Mononuclear cell (primary cell): Measurements from ENCODE around the gene WDR48. TPM values are rescaled to one million over a fixed set of nuclear protein-coding genes. Genes with fewer than 3 reads are reported as not detected.
"Not testable (repeated sequence)": the region's sequence is repeated elsewhere in the genome, so short reads cannot be mapped to it uniquely, and the experiment has no call there.

ENCODE experiments used
- H3K27me3 ChIP-seq: 2 replicates; pipeline ENCODE4 v1.6.0; 2011; ENCODE audit warnings: low read length, control low read depth; ENCODE audit not compliant: insufficient read depth
- H3K4me1 ChIP-seq: 2 replicates; pipeline ENCODE4 v1.5.1; 2011; ENCODE audit warnings: mild to moderate bottlenecking, low read length, control low read depth; ENCODE audit not compliant: insufficient read depth
- H3K4me3 ChIP-seq: 2 replicates; pipeline ENCODE4 v1.5.1; 2011; ENCODE audit warnings: mild to moderate bottlenecking, low read length, moderate library complexity
- H3K9me3 ChIP-seq: 2 replicates; pipeline ENCODE4 v1.5.1; 2011; ENCODE audit warnings: low read depth, mild to moderate bottlenecking, control low read depth, low read length
- total RNA-seq: library from RNA; depleted of rRNA; stranded (reverse); fragments of >200 nt; gene quantifications from one replicate; pipeline ENCODE4 v1.2.3, GENCODE V29; 2012

Gene WDR48
- total RNA-seq, 1 donor: 123 TPM

DNA sequence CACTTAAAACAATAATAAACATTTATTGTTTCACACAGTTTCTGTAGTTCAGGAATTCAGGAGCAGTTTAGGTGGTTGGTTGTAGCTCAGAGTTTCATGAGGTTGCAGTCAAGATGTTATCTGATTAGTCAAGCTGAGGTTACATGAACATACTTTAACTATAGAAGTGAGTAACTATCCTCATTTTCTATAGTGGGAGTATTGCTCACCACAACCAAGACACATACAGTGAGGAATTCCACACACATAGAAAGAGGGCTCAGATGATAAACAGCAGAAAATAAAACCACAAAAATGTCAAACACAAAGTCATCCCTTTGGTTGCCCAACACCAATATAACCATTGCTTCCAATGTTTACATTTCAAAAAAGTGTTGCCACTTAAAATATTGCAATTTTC lies 13.7 kb upstream of the WDR48 start:
- H3K4me1 ChIP-seq: no peaks in the 10 kb centered on the region
- H3K9me3 ChIP-seq: no peaks in the 10 kb centered on the region
- H3K4me3 ChIP-seq: no peak overlapping the region
- H3K27me3 ChIP-seq: no peaks in the 10 kb centered on the region

DNA sequence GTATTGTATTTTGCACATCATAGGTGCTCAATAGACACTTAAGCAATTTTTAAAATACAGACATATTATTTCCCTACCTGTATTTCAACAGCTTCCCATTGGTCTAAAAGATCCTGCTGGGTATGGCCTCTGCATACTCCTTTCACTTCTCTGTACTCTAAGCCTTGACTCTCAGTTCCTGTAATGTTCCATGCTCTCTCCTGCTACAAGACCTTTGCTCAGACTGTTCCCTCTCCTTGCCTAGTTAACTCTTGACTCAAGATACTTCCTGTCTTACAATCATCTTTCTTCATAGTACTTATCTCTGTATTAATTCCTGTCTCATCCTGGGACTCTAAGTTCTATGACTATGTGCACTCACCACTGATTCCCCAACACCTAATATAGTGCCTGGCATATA lies 1.8 kb upstream of the WDR48 start:
- peaks cover 20% of the 10 kb centered on the region for H3K4me1 ChIP-seq
- H3K27me3 ChIP-seq: no peaks in the 10 kb centered on the region
- no peaks in the 10 kb centered on the region for H3K9me3 ChIP-seq
- no peak overlapping the region for H3K4me3 ChIP-seq

DNA sequence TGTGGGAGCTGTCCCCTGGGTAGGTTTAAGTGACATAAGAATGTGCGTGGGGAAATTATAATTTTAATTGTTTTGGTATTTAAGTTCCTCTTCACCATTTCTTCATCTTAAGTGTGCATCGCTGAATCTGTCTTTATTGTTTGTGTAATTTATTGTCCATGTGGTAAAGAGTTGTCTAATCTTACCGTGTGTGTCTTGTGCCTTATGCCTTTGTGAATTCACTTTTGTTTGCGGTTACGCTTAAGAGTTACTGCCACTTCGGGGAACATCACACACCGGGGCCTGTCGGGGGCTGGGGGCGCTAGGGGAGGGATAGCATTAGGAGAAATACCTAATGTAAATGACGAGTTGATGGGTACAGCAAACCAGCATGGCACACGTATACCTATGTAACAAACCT lies 767 bp downstream of the WDR48 start:
- peaks cover 24% of the 10 kb centered on the region for H3K4me1 ChIP-seq
- H3K27me3 ChIP-seq: no peaks in the 10 kb centered on the region
- no peaks in the 10 kb centered on the region for H3K9me3 ChIP-seq
- H3K4me3 ChIP-seq: peak overlapping the region; percentile 62

DNA sequence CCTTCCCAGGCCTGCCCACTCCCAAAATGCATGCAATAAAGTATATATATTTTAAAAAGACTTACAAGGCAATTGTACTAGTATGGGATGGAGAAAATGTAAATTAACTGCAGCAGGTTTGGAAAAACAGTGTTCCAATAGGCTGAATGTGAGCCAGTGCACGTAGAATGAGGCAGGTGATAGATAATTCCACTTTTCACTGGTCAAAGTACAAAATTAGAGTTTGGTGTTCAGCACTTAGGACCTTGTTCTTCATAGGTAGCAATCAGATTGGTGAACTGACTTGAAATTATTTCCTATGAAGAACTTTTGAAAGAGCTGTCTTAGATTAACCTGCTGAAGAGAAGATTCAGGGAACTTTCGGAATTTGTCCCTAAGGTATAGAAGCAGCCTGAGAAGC lies 1.9 kb downstream of the WDR48 start:
- H3K4me1 ChIP-seq: peaks cover 24% of the 10 kb centered on the region
- H3K4me3 ChIP-seq: no peak overlapping the region

DNA sequence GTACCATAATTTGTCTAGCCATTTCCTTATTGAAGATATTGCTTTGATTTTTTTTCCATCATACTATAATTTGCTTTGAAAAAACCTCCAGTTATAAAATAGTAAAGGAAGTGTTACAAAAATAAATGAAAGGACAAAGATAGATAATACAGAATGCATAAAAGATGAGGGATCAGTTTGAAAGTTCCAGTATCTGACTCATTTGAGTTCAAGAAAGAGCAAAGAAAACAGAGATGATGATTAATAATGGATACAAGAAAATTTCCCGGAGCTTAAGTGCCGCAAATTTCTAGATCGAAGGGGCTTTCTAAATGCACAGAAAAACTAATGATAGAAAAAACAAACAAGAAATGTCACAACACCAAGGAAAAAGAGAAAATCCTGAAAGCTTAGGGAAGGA lies 4.3 kb downstream of the WDR48 start:
- H3K4me1 ChIP-seq: peaks cover 22% of the 10 kb centered on the region
- H3K27me3 ChIP-seq: no peaks in the 10 kb centered on the region
- H3K4me3 ChIP-seq: no peak overlapping the region
- no peaks in the 10 kb centered on the region for H3K9me3 ChIP-seq

More for the DNA sequence above, 1.9 kb downstream of the WDR48 start:
- Histone ChIP-seq H3K27me3 (no peaks in the 10 kb centered on the region), H3K9me3 (no peaks in the 10 kb centered on the region)

DNA sequence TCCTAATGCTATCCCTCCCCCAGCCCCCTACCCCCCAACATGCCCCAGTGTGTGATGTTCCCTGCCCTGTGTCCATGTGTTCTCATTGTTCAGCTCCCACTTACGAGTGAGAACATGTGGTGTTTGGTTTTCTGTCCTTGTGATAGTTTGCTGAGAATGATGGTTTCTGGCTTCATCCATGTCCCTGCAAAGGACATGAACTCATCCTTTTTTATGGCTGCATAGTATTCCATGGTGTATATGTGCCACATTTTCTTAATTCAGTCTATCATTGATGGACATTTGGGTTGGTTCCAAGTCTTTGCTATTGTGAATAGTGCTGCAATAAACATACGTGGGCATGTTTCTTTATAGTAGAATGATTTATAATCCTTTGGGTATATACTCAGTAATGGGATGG lies 9.4 kb downstream of the WDR48 start:
- H3K4me3 ChIP-seq, H3K9me3 ChIP-seq, H3K27me3 ChIP-seq, H3K4me1 ChIP-seq: not testable (repeated sequence)

DNA sequence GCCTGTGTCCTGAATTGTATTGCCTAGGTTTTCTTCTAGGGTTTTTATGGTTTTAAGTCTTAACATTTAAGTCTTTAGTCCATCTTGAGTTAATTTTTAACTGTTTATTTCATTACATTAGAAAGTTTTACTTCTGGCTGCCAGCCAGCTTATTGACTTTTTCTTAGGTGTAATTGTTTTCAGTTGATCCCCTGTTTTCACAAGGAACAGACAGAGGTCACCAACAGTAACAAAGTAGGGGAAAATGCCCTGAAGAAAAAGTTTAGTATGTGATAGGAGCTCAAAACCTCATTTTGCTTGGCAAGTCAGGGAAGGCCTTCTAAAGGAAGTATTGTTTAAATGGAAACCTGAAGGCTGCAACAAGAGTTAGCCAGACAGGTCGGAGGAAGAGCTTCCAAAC lies 10.4 kb downstream of the WDR48 start:
- Histone ChIP-seq H3K4me3 (no peak overlapping the region), H3K27me3 (no peaks in the 10 kb centered on the region), H3K4me1 (peaks cover 4% of the 10 kb centered on the region)

DNA sequence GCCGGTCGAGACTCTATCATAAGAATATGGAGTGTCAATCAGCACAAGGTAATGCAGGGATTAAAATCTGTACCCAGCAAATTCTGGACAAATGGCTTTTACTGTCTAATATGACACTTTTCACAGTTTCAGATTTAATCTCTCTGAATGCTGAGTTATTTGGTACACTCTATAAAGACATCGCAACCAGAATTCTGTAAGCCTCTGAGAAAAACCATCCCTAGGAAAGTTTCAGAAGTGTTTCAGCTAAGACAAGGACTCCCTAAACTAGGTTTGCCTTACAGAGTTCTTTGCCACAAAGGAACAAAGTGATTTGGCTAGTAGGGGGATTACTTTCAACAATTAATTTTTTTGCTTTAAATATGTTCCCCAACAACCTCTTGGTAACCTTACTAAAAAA lies 11.3 kb downstream of the WDR48 start:
- no peaks in the 10 kb centered on the region for H3K9me3 ChIP-seq
- no peak overlapping the region for H3K4me3 ChIP-seq
- H3K27me3 ChIP-seq: no peaks in the 10 kb centered on the region
- peaks cover 4% of the 10 kb centered on the region for H3K4me1 ChIP-seq

More for the DNA sequence above, 10.4 kb downstream of the WDR48 start:
- no peaks in the 10 kb centered on the region for H3K9me3 ChIP-seq

DNA sequence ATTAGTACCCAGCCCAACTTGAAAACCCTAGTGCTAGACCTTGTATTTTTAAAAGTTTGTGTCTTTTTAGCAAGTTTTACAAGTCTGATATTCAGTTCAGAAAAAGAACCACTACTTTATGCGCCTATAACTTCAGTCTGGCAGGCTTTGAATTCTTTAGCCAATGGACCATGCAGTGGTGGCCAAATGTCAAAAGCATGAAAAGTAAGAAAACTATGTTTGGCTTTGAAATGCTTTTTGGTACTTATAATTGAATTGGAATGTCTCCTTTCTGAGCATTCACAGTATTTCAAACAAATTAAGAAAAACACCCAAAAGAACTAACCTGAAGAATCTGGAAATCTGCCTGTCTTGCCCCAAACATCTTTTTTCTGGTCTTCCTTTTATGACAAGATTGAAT lies 12.8 kb downstream of the WDR48 start:
- H3K9me3 ChIP-seq: no peaks in the 10 kb centered on the region
- no peaks in the 10 kb centered on the region for H3K27me3 ChIP-seq
- H3K4me1 ChIP-seq: peaks cover 4% of the 10 kb centered on the region
- no peak overlapping the region for H3K4me3 ChIP-seq

DNA sequence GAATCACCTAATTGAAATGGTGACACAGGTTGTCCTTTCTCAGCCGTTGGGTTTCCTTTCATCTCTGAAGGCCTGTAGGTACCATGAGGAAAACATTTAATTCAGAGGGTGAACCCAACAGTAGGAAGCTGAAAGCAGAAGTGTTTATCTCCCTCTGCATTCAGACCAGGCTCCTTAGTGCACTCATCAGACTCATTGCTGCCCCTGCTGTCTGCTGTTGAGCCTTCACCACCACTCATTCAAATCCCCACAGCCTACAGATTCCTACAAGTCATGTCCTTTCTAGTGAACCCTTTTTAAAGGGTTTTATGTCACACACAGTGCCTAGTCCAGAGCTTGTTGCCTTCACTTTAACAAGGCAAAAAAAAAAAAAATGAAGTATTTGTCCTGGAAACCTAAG lies 13.4 kb downstream of the WDR48 start:
- H3K9me3 ChIP-seq: no peaks in the 10 kb centered on the region
- H3K27me3 ChIP-seq: no peaks in the 10 kb centered on the region
- H3K4me1 ChIP-seq: peaks cover 4% of the 10 kb centered on the region
- no peak overlapping the region for H3K4me3 ChIP-seq

DNA sequence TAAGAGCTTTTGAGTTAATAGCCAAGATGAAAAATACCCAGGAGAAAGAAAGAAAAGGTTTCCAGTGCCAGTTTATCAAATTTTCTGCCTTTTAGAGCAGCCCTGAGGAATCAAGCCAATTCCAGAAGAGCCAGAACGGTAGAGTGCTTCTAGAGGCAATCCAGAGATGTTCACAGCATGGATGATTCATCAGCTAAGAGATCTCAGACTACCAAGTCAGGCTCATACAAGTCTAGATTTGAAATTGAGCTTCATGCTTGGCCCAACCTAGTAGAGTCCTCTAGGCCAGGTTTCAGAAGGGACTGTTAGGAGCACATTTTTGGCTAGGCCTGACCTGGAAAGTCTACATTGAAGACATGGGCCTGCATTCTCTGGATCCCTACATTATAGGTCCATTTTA lies 15.5 kb downstream of the WDR48 start:
- Histone ChIP-seq H3K9me3 (no peaks in the 10 kb centered on the region), H3K4me1 (peaks cover 4% of the 10 kb centered on the region), H3K27me3 (no peaks in the 10 kb centered on the region), H3K4me3 (no peak overlapping the region)

DNA sequence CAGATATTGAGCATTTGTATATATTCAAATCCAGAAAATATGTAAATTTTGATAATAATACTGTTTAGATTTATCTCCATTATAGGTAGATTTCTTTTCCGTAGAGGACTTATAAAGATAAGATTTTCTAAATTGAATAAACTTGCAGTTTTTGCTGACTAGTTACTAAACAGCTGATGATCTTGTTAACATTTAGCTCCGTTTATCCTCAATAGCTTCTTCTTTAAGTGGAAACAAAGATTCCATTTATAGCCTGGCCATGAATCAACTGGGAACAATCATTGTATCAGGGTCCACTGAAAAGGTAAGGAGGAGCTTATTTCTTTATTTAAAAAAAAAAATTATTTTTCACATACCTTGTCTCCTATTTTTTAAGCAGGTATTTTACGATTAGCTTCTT lies 16.7 kb downstream of the WDR48 start:
- peaks cover 4% of the 10 kb centered on the region for H3K4me1 ChIP-seq
- no peaks in the 10 kb centered on the region for H3K27me3 ChIP-seq
- H3K9me3 ChIP-seq: no peaks in the 10 kb centered on the region
- no peak overlapping the region for H3K4me3 ChIP-seq

DNA sequence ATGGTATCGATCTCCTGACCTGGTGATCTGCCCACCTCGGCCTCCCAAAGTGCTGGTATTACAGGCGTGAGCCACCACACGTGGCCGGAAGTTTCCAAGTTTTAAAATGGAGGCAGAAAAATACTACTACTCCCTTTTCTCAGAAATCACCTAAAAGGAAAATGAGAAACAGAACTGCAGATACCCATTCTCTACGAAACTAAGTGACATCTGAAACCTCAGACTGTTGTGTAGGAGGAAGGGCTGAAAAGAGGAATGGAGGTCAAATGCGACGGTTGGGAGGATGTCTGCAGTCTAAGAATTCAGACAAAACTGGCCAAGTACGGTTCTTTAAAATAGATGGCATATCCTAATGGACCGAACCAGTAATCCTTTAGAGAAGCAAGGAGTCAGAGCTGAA lies 24.1 kb downstream of the WDR48 start:
- no peaks in the 10 kb centered on the region for H3K9me3 ChIP-seq
- H3K27me3 ChIP-seq: no peaks in the 10 kb centered on the region
- H3K4me3 ChIP-seq: no peak overlapping the region
- H3K4me1 ChIP-seq: no peaks in the 10 kb centered on the region

DNA sequence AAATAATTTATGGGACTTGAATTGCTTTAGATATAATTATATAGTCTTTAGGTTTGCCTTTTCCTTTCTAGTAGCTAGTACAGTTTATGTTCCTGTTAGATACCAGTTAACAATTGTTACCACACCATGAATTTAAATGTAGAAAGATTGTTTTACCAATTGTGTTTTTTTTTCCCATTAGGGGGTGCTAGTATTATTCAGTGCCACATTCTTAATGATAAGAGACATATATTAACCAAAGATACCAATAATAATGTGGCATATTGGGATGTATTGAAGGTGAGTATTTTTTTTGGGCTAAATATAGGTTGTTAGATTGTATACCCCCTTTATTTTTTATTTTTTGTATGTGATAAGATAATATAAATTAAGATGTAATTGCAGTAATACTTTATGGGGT lies 27.7 kb downstream of the WDR48 start:
- H3K27me3 ChIP-seq: no peaks in the 10 kb centered on the region
- H3K9me3 ChIP-seq: no peaks in the 10 kb centered on the region
- no peaks in the 10 kb centered on the region for H3K4me1 ChIP-seq
- H3K4me3 ChIP-seq: no peak overlapping the region

DNA sequence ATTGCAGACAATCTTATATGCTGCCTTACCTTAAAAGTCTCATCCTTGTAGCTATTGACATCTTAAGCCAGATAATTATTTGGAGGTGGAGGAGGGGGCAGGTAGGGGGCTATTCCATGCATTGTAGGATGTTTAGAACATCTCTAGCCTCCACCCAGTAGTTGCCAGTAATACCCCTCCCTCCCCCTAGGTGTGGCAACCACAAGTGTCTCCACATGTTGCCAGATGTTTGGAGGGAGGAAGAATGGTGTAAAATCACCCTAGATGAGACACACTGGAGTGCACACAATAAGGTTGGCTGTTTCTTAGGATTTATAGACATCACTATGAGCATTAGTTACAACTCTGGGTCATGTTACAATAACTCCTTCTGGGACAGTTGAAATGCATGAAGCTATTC lies 28.2 kb downstream of the WDR48 start:
- H3K9me3 ChIP-seq: no peaks in the 10 kb centered on the region
- H3K4me3 ChIP-seq: no peak overlapping the region
- no peaks in the 10 kb centered on the region for H3K27me3 ChIP-seq
- no peaks in the 10 kb centered on the region for H3K4me1 ChIP-seq

DNA sequence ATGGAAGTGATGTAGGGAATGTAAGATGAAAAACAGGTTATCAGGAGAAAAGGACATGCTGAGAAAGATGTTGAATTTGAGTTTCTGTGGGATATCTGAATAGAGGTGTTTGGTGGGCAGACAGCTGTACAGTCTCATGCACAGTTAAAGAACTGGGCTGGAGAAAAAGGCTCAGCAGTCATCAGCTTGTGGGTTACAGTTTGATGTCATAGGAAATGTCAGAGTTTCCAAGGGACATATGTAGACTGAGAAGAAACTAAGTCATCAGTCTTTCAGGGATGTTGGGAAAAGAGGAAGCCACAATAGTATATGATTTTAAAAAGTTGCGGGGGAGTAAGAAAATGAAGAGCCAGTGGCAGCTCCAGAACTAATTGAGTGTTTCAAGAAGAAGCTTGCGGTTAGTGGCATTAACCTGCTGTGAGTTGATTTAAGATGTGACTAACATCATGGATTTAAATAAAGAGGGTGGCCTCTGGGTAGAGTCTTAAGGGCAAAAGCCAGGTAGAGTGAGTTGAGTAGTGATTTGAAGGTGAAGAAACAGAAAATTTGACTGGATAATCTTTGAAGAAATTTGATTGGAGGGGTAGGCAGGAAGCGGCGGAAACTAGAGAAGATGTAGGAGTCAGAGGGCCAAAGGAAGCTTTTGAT lies 31.0 kb downstream of the WDR48 start:
- H3K4me1 ChIP-seq: peaks cover 8% of the 10 kb centered on the region
- H3K27me3 ChIP-seq: no peaks in the 10 kb centered on the region
- H3K9me3 ChIP-seq: no peaks in the 10 kb centered on the region
- H3K4me3 ChIP-seq: no peak overlapping the region
